Endothelial cell of hepatic sinusoid (primary cell): Measurements from ENCODE around the gene TM6SF1.
"Not testable (repeated sequence)": the region's sequence is repeated elsewhere in the genome, so short reads cannot be mapped to it uniquely, and the experiment has no call there.

Experiments used
- in situ Hi-C: cut with HindIII; loops from 2 replicates; pipeline ENCODE4 v1.10.0; 2017; ENCODE audit warnings: low sequenced_read_pairs

Gene TM6SF1

GRCh38 chr15:83166830-83167229 is 59.4 kb downstream of the TM6SF1 start:
- in situ Hi-C loops: no loop called here

DNA sequence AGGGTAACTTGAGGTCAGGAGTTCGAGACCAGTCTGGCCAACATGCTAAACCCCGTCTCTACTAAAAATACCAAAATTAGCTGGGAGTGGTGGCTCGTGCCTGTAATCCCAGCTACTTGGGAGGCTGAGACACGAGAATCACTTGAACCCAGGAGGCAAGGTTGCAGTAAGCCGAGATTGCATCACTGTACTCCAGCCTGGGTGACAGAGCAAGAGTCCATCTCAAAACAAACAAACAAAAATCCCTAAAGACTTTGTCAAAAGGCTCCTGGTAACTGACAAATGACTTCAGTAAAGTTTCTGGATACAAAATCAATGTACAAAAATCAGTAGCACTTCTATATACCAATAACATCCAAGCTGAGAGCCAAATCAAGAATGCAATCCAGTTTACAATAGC is 62.1 kb downstream of the TM6SF1 start:
- in situ Hi-C loops: not testable (repeated sequence)

- in situ Hi-C loops: no loop called here
Observed at GRCh38 chr15:83170474-83171165, 63.2 kb downstream of the TM6SF1 start.

- in situ Hi-C loops: loop anchor here (5.0 to 25.0 kb wide), 2 partner anchors 98 to 638 kb away; partner anchors contain the start of gene RPS17
Observed at GRCh38 chr15:83174891-83175290, 67.4 kb downstream of the TM6SF1 start.

DNA sequence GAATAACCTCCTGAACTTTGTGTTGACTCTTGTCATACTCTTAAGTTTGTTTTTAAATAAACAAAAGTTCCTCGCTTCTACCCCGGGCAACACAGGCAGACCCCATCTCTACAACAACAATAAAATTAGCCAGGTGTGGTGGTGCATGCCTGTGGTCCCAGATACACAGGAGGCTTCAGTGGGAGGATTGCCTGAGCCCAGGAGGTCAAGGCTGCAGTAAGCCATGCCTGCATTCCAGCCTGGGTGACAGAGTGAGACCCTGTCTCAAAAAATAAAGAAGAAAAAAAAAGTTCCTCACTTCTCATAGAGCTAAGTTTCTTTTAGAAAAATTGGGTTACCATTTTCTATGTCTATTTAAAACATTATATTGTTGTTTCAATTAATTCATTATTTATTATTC is 70.9 kb downstream of the TM6SF1 start:
- in situ Hi-C loops: loop anchor here (5.0 to 25.0 kb wide), 2 partner anchors 101 to 641 kb away; partner anchors contain the start of gene RPS17

DNA sequence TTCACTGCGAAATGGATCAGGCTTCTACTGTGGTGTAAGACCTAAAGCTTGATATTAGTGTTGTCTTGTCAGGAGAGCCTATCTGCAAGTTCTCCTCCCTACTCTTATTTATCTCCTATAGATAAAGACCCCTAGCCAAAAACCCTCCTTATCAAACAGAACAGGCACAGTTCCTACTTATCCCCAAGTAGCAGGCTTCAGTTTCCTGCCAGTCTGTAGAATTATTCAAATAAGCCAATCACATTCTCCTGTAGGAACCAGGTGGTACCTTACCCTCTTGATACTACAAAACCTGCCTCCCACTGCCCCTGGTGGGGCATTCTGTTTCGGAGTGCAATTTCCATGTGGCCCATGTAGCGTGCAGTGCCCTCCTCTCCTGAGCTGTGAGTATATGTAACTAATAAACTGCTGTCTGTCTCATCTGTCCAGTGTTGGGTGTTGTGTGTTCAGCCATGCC is 71.5 kb downstream of the TM6SF1 start:
- in situ Hi-C loops: loop anchor here (5.0 to 25.0 kb wide), 2 partner anchors 102 to 642 kb away; partner anchors contain the start of gene RPS17

- in situ Hi-C loops: loop anchor here (5.0 to 25.0 kb wide), 2 partner anchors 68 to 648 kb away; partner anchors contain the start of gene RPS17
Observed at GRCh38 chr15:83185561-83185960, 78.1 kb downstream of the TM6SF1 start.
